Kidney (tissue), 14 donors: ENCODE data around the gene RPLP2. TPM values are rescaled to one million over a fixed set of nuclear protein-coding genes. Genes with fewer than 3 reads are reported as not detected.
A peak's percentile ranks its signal among the peaks of the same experiment; 100 is the strongest.

ENCODE experiments used
- DNase-seq, 5 donors: peaks; one replicate each; pipeline ENCODE4 v3.0.0-alpha.2; 2013 to 2020
- FAIRE-seq: peaks from 2 replicates; lab custom pipeline; 2012; peaks lifted over from hg19 to GRCh38; lab: Jason Lieb, UNC
- H3K27ac ChIP-seq, 2 donors: one replicate each; pipeline ENCODE4 v1.7.0; 2013; ENCODE audit warnings: low read depth in 2 of 2, low read length in 2 of 2, inconsistent platforms in 1 of 2
- H3K27me3 ChIP-seq: one replicate; pipeline ENCODE4 v1.7.1; 2013; ENCODE audit warnings: low read length, inconsistent platforms; ENCODE audit not compliant: control insufficient read depth, insufficient read depth
- H3K36me3 ChIP-seq, 3 donors: one replicate each; pipeline versions ENCODE4 v1.7.0 to v1.7.1; 2013; ENCODE audit warnings: low read length in 3 of 3, control low read depth in 1 of 3, inconsistent platforms in 1 of 3; ENCODE audit not compliant: insufficient read depth in 3 of 3, control insufficient read depth in 2 of 3
- H3K4me1 ChIP-seq, 3 donors: one replicate each; pipeline versions ENCODE4 v1.7.0 to v1.7.1; 2013; ENCODE audit warnings: low read length in 3 of 3, inconsistent platforms in 1 of 3, low read depth in 1 of 3; ENCODE audit not compliant: control insufficient read depth in 2 of 3, insufficient read depth in 2 of 3
- H3K4me3 ChIP-seq, 3 donors: one replicate each; pipeline versions ENCODE4 v1.7.0 to v1.8.1; 2013; ENCODE audit warnings: low read length in 3 of 3, control low read depth in 1 of 3, inconsistent platforms in 1 of 3
- H3K9ac ChIP-seq, 3 donors: one replicate each; pipeline versions ENCODE4 v1.7.0 to v1.7.1; 2013; ENCODE audit warnings: low read length in 3 of 3, control low read depth in 1 of 3, inconsistent platforms in 1 of 3
- H3K9me3 ChIP-seq, 3 donors: one replicate each; pipeline versions ENCODE4 v1.7.0 to v1.7.1; 2013; ENCODE audit warnings: low read length in 3 of 3, control low read depth in 1 of 3, inconsistent platforms in 1 of 3; ENCODE audit not compliant: control insufficient read depth in 2 of 3, insufficient read depth in 1 of 3
- CTCF ChIP-seq: IDR thresholded peaks from 3 replicates; pipeline ENCODE4 v1.5.1; 2012; ENCODE audit warnings: mild to moderate bottlenecking, moderate library complexity, borderline replicate concordance; ENCODE audit not compliant: insufficient read depth; ENCODE audit errors: extremely low read depth
- intact Hi-C: fragments of 100-400 bp; cut with DNase I; formaldehyde crosslinking; loops from one replicate; pipeline ENCODE4 v1.11.1; 2022
- polyA plus RNA-seq: library from polyadenylated mRNA; stranded (reverse); fragments of 350-450 nt; fragmentation: Illumina TruSeq; extraction: RNeasy Lipid Tissue Mini Kit (QIAGEN cat#74804); gene quantifications from one replicate; pipeline ENCODE4 v1.2.3, GENCODE V29; 2014; ENCODE audit warnings: low read depth, low replicate concordance; ENCODE audit not compliant: insufficient read depth
- total RNA-seq: library from RNA; stranded (reverse); fragmentation: NEBNext Ultra II Directional; extraction: Animal tissue kit (Norgen Biotek cat#: 25700); gene quantifications from one replicate; pipeline ENCODE4 v1.2.1, GENCODE V29; 2021
- donor health status: control.
- donor health status: control.
- donor health status: control.
- donor health status: control.
- donor health status: control.
- donor health status: DM: yes; HTN: yes; CAD: no.
- donor health status: Normal renal cell carcinoma (clear cell type).

The RPLP2 gene
- total and polyA plus RNA-seq, 2 donors from 2014 or later, result 1,544 to 1,997 TPM

GRCh38 chr11:778976-779954 lies 30.5 kb upstream of the RPLP2 start:
- H3K4me3 ChIP-seq, result no peak overlapping the region
- H3K27me3 ChIP-seq, result no peaks in the 10 kb centered on the region
- no peak overlapping the region for H3K9ac ChIP-seq
- no peak overlapping the region for H3K27ac ChIP-seq
- no peaks in the 10 kb centered on the region for H3K9me3 ChIP-seq
- TF ChIP-seq CTCF, result no peak
- peaks cover 0 to 16% (median 0%) of the 10 kb centered on the region in 3 donors for H3K4me1 ChIP-seq
- intact Hi-C loops, result no loop called here
- DNase-seq (peak in 1 of 5 donors; percentile 63), FAIRE-seq (no peak)
- peaks cover 0 to 4% (median 0%) of the 10 kb centered on the region in 3 donors for H3K36me3 ChIP-seq

- peaks cover 0 to 4% (median 0%) of the 10 kb centered on the region in 3 donors for H3K36me3 ChIP-seq
- DNase-seq, result peak in 1 of 5 donors; percentile 56
- H3K9me3 ChIP-seq, result no peaks in the 10 kb centered on the region
- no peak overlapping the region for H3K27ac ChIP-seq
- peaks cover 0 to 16% (median 0%) of the 10 kb centered on the region in 3 donors for H3K4me1 ChIP-seq
- TF ChIP-seq CTCF, result no peak
- no peak overlapping the region for H3K9ac ChIP-seq
- FAIRE-seq, result no peak
- intact Hi-C loops, result no loop called here
- H3K4me3 ChIP-seq, result no peak overlapping the region
- no peaks in the 10 kb centered on the region for H3K27me3 ChIP-seq
These were observed 29.7 kb upstream of the RPLP2 start for GRCh38 chr11:779955-780532.

GRCh38 chr11:782264-783174 lies 27.2 kb upstream of the RPLP2 start:
- H3K9me3 ChIP-seq, result no peaks in the 10 kb centered on the region
- H3K9ac ChIP-seq, result no peak overlapping the region
- H3K4me1 ChIP-seq, result peaks cover 0 to 7% (median 0%) of the 10 kb centered on the region in 3 donors
- FAIRE-seq (no peak), DNase-seq (no peak)
- peaks cover 0 to 4% (median 0%) of the 10 kb centered on the region in 3 donors for H3K36me3 ChIP-seq
- no peak overlapping the region for H3K27ac ChIP-seq
- intact Hi-C loops, result no loop called here
- no peak overlapping the region for H3K4me3 ChIP-seq
- no peaks in the 10 kb centered on the region for H3K27me3 ChIP-seq
- TF ChIP-seq CTCF, result no peak
